ENCODE results near the gene CDK10. TPM values are rescaled to one million over a fixed set of nuclear protein-coding genes. Genes with fewer than 3 reads are reported as not detected.

The CDK10 gene, protein sequence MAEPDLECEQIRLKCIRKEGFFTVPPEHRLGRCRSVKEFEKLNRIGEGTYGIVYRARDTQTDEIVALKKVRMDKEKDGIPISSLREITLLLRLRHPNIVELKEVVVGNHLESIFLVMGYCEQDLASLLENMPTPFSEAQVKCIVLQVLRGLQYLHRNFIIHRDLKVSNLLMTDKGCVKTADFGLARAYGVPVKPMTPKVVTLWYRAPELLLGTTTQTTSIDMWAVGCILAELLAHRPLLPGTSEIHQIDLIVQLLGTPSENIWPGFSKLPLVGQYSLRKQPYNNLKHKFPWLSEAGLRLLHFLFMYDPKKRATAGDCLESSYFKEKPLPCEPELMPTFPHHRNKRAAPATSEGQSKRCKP
- 29.0 and 35.1 TPM in 2 replicates for total RNA-seq (2014; rRNA removed; shearing (Covaris generic))

DNA sequence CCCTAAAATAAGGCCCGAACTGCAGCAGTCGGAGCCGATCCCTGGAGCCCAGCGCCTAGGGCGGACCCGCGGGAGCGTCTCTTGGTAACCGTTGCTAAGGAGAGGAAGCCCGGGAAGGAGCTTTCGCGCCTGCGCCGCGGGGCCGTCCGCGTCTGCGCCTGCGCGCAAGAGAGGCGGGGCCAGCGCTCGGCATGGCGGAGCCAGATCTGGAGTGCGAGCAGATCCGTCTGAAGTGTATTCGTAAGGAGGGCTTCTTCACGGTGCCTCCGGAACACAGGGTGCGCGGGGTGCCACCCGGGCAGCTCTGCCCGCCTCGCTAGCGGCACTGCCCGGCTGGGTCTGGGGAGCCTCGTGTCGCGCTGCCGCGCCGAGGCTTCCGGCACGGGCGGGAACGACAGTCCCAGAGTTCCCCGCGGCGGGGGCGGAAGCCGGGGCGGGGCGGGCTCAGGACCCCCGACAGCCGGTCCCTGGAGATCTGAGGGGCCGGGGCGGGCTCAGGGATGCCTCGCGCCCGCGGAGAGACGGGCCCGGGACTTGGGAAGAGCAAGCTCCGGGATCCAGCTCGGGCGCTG is at the start of gene CDK10:
CDK10 (plus strand) TSS at position 170 of the 572 bp plus-strand sequence; CDS start at position 192, 22 bp downstream.
- Histone ChIP-seq H3K4me1 (0 out of 2 replicates have a peak, but pooled peaks cover 3% of the 10 kb centered on the region), H3K27me3 (no peaks in the 10 kb centered on the region), H3K27ac (peak within 1 kb of the TSS; percentile 90), H3K9me3 (replicated peaks) (peaks cover 4% of the 10 kb centered on the region; the same call in 1 of the 2 replicates), H3K4me3 (peak within 1 kb of the TSS; percentile 84), H3K36me3 (peaks cover 20% of the 10 kb centered on the region)
- DNase-seq = peak; percentile 94 to 96

DNA sequence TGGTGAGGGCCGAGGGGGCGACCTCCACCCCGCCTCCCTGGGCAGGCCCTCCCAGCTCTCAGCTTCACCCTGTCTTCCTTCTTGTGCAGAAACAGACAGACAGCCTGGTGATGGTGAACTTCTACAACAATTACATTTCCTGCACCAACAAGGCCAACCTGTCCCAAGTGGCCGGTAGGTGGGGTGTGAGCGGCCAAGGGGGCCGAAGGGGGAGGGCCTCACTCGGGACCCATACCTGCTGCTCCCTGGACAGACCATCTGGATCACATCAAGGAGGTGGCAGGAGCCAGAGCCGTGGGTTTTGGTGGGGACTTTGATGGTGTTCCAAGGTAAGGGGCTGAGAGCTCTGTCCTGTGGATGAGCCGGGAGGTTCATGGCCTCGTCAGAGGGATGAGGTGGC is 49.1 kb upstream of the CDK10 start:
- Histone ChIP-seq H3K36me3 (no peaks in the 10 kb centered on the region), H3K27ac (no peak overlapping the region), H3K9me3 (replicated peaks) (no peaks in the 10 kb centered on the region), H3K4me3 (no peak overlapping the region), H3K27me3 (peaks cover 24% of the 10 kb centered on the region), H3K4me1 (peaks cover 6% of the 10 kb centered on the region)
- DNase-seq = no peak

DNA sequence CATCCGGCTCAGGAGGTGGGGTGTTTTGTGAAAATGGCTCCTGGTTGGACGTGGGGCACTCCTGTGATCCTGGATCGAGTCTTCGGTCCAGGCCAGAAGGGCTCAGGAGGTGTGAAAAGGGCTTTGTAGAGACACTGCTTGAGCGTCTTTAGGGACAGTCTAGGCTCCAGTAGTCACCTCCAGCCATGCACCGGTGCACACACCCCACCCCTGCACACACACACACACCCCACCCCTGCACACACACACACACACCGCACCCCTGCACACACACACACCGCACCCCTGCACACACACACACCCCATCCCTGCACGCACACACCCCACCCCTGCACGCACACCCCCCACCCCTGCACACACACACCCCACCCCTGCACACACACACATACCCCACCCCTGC is 48.0 kb upstream of the CDK10 start:
- H3K36me3 ChIP-seq = no peaks in the 10 kb centered on the region
- peaks cover 13% of the 10 kb centered on the region for H3K27me3 ChIP-seq
- no peak overlapping the region for H3K27ac ChIP-seq
- DNase-seq = no peak
- 0 out of 2 replicates have a peak, but pooled peaks cover 2% of the 10 kb centered on the region for H3K4me1 ChIP-seq
- H3K9me3 ChIP-seq (replicated peaks) = no peaks in the 10 kb centered on the region
- H3K4me3 ChIP-seq = no peak overlapping the region

DNA sequence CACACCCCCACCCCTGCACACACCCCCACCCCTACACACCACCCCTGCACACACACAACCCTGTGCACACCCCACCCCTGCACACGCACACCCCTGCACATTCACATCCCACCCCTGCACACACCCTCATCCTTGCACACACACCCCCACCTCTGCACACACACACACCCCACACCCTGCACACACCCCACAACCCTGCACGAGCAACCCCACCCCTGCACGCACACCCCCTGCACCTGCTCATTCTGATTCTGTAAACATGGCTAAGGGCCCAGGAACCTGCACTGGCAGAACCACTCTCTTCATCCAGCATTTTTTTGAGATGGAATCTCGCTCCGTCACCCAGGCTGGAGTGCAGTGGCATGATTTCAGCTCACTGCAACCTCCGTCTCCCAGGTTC is 47.1 kb upstream of the CDK10 start:
- no peak overlapping the region for H3K27ac ChIP-seq
- H3K4me1 ChIP-seq = 0 out of 2 replicates have a peak, but pooled peaks cover 2% of the 10 kb centered on the region
- no peak overlapping the region for H3K4me3 ChIP-seq
- H3K27me3 ChIP-seq = peaks cover 5% of the 10 kb centered on the region
- no peaks in the 10 kb centered on the region for H3K36me3 ChIP-seq
- no peaks in the 10 kb centered on the region for H3K9me3 ChIP-seq (replicated peaks)
- DNase-seq = no peak

DNA sequence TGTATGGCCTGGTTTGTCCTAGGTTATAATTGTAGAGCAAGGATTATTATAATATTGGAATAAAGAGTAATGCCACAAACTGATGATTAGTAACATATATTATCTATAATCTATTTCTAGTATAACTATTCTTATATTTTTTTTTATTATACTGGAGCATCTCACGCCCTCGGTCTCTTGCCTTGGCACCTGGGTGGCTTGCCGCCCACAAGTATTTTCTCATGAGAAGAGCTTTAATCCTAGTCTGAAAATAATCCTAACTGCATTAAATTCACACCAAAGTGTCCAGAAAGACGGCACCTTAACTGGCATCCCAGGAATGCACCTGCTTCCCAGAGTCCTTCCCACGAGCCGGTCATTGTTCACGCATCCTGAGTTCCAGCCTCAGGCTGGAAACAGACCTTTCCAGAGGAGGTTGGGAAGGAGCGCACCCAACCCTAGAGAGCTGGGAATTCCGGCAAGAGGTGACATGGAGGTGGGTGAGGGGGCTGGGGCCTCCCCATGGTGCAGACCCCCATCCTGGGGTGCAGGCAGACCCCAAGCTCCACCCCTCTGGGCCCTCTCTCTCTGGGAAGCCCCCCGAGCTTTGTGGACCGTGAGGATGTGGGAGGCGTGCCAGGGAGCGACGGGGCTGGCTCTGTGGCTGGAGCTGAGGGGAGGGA is 44.9 kb upstream of the CDK10 start:
- DNase-seq = no peak
- Histone ChIP-seq H3K36me3 (peaks cover 12% of the 10 kb centered on the region), H3K4me3 (peak overlapping the region; percentile 54), H3K27ac (no peak overlapping the region), H3K27me3 (no peaks in the 10 kb centered on the region), H3K4me1 (0 out of 2 replicates have a peak, but pooled peaks cover 2% of the 10 kb centered on the region), H3K9me3 (replicated peaks) (no peaks in the 10 kb centered on the region)

DNA sequence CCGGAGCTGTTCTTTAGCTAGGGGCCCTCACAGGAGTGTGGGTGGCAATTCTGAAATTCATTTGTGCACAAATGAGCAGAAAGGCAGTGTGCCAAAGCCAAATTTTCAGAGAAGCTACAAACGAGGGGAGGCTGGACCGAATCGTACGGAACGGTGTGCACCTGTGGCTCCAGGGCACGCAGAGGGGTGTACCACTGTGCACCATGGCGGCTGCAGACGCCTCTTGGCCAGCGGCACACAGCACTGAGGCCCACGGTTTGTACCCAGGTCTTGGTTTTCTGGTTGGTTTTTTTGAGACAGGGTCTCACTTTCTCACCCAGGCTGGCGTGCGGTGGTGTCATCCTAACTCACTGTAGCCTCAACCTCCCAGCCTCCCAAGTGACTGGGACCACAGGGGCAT is 43.9 kb upstream of the CDK10 start:
- H3K27me3 ChIP-seq = no peaks in the 10 kb centered on the region
- no peak overlapping the region for H3K27ac ChIP-seq
- H3K4me3 ChIP-seq = no peak overlapping the region
- H3K9me3 ChIP-seq (replicated peaks) = no peaks in the 10 kb centered on the region
- H3K36me3 ChIP-seq = peaks cover 17% of the 10 kb centered on the region
- no peak for DNase-seq
- 0 out of 2 replicates have a peak, but pooled peaks cover 2% of the 10 kb centered on the region for H3K4me1 ChIP-seq

DNA sequence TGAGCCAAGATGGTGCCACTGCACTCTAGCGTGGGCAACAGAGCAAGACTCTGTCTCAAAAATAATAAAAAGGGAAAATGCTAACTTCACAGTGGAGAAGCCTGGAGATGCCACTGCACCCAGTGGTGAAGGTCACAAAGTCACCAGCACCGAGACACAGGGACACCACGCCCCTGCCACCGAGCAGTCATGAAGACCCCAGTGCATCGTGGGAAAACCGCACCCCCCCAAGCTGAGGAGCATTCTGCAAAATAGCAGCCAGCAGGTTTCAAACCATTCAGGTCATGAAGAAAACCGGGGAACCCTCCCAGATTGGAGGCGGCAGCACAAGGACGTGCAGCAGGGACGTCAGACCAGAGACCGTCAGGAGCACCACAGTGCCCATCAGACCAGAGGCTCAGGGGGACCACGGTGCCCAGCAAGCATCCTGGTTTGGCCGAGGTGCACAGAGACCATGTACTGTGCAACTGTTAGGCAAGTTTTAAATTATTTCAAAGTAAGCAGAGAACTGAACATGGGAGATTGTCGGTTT is 42.7 kb upstream of the CDK10 start:
- Histone ChIP-seq H3K36me3 (peaks cover 17% of the 10 kb centered on the region), H3K4me3 (no peak overlapping the region), H3K9me3 (replicated peaks) (no peaks in the 10 kb centered on the region), H3K27ac (no peak overlapping the region), H3K4me1 (0 out of 2 replicates have a peak, but pooled peaks cover 2% of the 10 kb centered on the region), H3K27me3 (no peaks in the 10 kb centered on the region)
- DNase-seq = no peak

DNA sequence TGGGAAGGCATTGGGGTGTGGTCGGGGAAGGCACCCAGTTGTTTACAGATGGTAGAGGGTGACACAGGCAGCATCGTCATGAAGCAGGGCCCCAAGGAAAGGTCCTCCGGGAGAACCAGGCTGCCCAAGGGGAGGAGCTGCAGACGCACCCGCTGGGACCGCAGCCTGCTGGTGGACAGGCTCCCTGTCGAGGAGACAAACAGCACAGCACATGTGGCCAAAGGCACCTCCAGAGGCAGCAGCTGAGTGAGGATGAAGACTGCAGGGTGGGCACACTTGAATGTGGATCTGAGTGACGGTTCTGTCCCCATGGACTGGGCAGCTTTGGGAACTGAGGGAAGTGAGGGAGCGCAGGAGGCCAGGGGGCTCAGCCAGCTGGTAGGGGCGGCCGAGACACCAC is 41.4 kb upstream of the CDK10 start:
- peaks cover 25% of the 10 kb centered on the region for H3K36me3 ChIP-seq
- H3K4me1 ChIP-seq = 0 out of 2 replicates have a peak, but pooled peaks cover 2% of the 10 kb centered on the region
- H3K4me3 ChIP-seq = no peak overlapping the region
- no peaks in the 10 kb centered on the region for H3K27me3 ChIP-seq
- no peak overlapping the region for H3K27ac ChIP-seq
- DNase-seq = no peak
- no peaks in the 10 kb centered on the region for H3K9me3 ChIP-seq (replicated peaks)

DNA sequence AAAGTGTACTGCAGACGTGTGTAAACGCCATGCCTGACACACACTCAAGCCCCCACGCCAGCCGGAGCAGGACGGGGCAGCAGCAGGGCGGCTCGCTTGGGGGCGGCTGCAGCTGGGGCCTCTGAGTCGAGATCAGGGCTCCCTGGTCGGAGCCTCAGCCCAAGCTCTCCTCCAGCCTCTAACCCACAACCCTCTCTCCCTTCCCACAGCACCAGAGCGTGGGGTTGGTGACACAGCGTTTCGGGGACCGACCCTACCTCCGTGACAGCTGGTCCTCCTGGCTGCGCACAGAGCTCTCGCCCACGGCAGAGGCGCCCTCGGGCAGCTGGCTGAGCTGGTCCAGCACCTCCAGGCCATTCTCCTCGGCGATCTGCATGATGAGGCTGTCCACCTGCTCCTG is 40.2 kb upstream of the CDK10 start:
- H3K27ac ChIP-seq = no peak overlapping the region
- no peak for DNase-seq
- no peaks in the 10 kb centered on the region for H3K27me3 ChIP-seq
- H3K4me3 ChIP-seq = no peak overlapping the region
- H3K36me3 ChIP-seq = peaks cover 36% of the 10 kb centered on the region
- H3K9me3 ChIP-seq (replicated peaks) = no peaks in the 10 kb centered on the region
- no peaks in the 10 kb centered on the region for H3K4me1 ChIP-seq

DNA sequence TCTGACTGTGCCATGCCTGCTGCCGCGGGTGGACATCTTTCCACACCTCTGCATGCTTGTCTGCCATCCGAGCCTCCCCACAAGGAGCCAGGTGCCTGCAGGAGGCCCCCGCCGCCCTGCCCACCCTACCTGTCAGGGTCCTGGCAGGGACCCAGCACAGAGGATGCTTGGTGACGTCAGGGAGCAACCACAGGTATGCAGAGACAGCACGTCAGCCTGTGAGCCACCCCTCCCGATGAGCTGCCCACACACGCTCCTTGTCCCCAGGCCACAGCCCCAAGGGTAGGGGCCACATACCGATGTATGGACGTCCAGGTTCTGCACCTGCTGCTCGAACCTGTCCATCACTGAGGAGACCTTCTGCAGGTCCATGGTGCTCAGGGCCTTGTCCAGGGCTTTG is 39.6 kb upstream of the CDK10 start:
- Histone ChIP-seq H3K4me1 (no peaks in the 10 kb centered on the region), H3K9me3 (replicated peaks) (no peaks in the 10 kb centered on the region), H3K27ac (no peak overlapping the region), H3K36me3 (peaks cover 36% of the 10 kb centered on the region), H3K4me3 (no peak overlapping the region), H3K27me3 (no peaks in the 10 kb centered on the region)
- no peak for DNase-seq

DNA sequence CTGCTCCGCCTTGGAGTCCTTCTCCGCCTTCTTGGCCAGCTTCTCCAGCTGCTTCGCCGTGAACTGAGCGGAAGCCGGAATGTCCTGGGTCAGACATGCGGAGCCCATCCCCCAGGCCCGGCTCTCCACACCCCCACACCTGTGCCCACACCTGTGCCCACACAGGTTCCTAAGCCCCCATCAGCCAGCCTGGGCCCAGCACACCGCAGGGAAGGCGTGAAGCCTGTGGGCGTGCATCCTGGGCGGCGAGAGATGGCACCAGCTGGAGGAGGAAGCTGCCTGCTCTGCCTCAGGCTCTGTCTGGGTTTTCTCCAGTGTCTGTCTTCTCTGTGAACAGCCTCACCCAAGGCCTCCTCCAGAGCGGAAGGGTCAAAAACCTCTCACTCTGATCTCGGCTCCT is 34.9 kb upstream of the CDK10 start:
- H3K27me3 ChIP-seq = no peaks in the 10 kb centered on the region

DNA sequence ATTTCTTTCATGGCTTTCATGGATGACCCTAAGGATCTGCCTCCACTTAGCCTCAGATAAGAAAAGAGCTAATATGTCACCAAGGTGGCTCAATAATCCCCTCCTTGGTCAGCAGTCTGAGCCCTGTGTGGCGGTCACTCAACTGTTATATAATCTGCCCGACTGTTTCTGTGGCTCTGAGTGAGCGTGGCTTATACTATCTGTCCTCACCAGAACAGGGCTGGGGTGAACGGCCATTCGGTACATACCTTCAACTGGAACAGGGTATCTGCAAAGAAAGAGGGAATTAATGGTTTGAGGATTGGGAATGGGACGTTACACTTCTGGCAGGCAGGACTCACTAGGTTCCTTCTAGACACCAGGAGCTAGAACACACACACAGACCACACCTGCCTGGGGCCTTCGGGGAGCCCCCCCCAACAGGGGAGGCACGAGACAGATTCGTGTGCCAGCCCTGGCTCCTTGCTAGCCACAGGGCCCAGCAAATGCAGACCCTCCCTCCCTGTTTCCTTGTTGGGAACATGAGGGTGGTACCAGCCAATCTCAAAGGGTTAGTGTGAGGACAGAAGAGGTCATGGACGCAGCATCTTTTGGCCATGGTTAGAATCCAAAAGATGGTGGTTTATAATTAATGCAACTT is 32.7 kb upstream of the CDK10 start:
- no peak overlapping the region for H3K27ac ChIP-seq
- H3K36me3 ChIP-seq = peaks cover 19% of the 10 kb centered on the region
- H3K9me3 ChIP-seq (replicated peaks) = no peaks in the 10 kb centered on the region
- H3K4me1 ChIP-seq = peaks cover under 1% of the 10 kb centered on the region; the same call in 1 of the 2 replicates
- H3K27me3 ChIP-seq = no peaks in the 10 kb centered on the region
- no peak for DNase-seq
- no peak overlapping the region for H3K4me3 ChIP-seq

More for the DNA sequence above, 34.9 kb upstream of the CDK10 start:
- no peak overlapping the region for H3K4me3 ChIP-seq
- H3K36me3 ChIP-seq = peaks cover 24% of the 10 kb centered on the region
- no peaks in the 10 kb centered on the region for H3K4me1 ChIP-seq
- no peaks in the 10 kb centered on the region for H3K9me3 ChIP-seq (replicated peaks)
- no peak overlapping the region for H3K27ac ChIP-seq
- no peak for DNase-seq

DNA sequence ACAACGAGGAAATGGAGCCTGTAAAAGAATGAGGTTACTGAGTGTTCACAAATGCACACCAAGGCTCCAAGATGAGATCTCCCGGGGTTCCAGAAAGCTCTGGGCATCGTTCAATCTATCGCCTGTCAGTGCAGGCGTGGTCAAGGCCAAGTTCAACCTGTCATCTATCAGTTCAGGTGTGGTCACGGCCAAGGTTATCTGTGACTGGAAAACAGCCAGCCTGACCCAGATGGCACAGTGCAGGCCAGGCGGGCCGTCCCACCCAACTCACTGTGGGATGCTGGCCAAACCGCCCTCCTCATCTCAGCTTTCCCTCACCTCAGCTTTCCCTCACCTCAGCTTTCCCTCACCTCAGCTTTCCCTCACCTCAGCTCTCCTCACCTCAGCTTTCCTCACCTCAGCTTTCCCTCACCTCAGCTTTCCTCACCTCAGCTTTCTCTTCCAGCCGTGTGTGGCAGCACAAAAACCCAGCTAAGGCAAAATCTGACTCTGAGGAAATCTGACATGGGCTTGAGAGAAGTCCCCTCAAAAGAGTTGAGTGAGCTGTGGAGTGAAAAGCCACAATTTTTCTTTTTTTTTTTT is 31.3 kb upstream of the CDK10 start:
- Histone ChIP-seq H3K36me3 (peaks cover 13% of the 10 kb centered on the region), H3K4me1 (peaks cover 4% of the 10 kb centered on the region; the same call in 1 of the 2 replicates)

DNA sequence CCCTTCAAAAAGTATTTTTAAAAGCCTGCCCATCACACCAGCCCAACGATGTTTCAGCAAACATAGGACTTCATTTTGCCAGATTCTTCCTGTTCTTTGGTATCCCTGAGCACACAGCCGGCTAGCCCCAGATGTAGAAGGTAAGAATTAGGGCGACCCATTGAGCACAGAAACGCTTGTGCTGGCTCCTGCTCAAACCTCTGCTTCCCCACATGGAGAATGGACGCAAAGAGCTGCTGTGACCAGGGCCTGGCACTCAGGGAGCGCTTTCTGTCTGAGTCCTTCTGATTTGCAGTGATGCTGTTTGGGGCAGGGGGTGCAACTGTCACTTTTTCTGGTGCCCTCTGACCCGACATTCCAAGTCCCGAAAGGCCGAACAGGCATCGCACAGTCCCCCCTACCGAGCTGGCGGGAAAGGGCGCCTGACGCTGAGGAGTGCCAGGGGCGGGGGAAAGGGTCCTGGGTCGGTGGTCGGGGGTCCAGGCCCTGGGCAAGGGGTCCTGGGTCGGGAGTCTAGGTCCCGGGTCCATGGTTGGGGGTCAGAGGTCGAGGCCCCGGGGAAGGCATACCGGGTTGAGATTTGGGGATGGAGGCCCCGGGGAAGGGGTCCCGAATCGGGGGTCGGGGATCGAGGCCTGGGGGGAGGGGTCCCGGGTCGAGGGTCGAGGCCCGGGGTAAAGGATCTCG is 29.9 kb upstream of the CDK10 start:
- peaks cover 4% of the 10 kb centered on the region; the same call in 1 of the 2 replicates for H3K4me1 ChIP-seq
- H3K27me3 ChIP-seq = no peaks in the 10 kb centered on the region
- H3K36me3 ChIP-seq = peaks cover 13% of the 10 kb centered on the region
- H3K9me3 ChIP-seq (replicated peaks) = no peaks in the 10 kb centered on the region
- peak overlapping the region; percentile 93 for H3K4me3 ChIP-seq
- no peak overlapping the region for H3K27ac ChIP-seq
- no peak for DNase-seq

More for the DNA sequence above, 31.3 kb upstream of the CDK10 start:
- no peaks in the 10 kb centered on the region for H3K9me3 ChIP-seq (replicated peaks)
- H3K27me3 ChIP-seq = no peaks in the 10 kb centered on the region
- no peak overlapping the region for H3K4me3 ChIP-seq
- no peak overlapping the region for H3K27ac ChIP-seq
- no peak for DNase-seq

All from SJCRH30 (cell line).